Muscle of leg (tissue), 16 donors: ENCODE data around the gene SYAP1. TPM values are rescaled to one million over a fixed set of nuclear protein-coding genes. Genes with fewer than 3 reads are reported as not detected.

Experiments used
- DNase-seq: peaks from one replicate; pipeline ENCODE4 v3.0.0; 2013
- H3K27ac ChIP-seq: one replicate; pipeline ENCODE4 v1.5.1; 2013; ENCODE audit warnings: mild to moderate bottlenecking, low read length, control low read depth
- H3K27me3 ChIP-seq: one replicate; pipeline ENCODE4 v1.6.1; 2013; ENCODE audit warnings: low read length; ENCODE audit not compliant: control insufficient read depth, insufficient read depth
- H3K36me3 ChIP-seq: one replicate; pipeline ENCODE4 v1.6.1; 2013; ENCODE audit warnings: low read length; ENCODE audit not compliant: control insufficient read depth, insufficient read depth
- H3K4me1 ChIP-seq: one replicate; pipeline ENCODE4 v1.6.1; 2013; ENCODE audit warnings: low read length; ENCODE audit not compliant: control insufficient read depth, insufficient read depth
- H3K4me3 ChIP-seq: one replicate; pipeline ENCODE4 v1.5.1; 2013; ENCODE audit warnings: low read length, control low read depth
- H3K9me3 ChIP-seq: replicated peaks from 2 replicates; pipeline ENCODE4 v1.6.1; 2013; ENCODE audit warnings: low read depth, low read length; ENCODE audit not compliant: control insufficient read depth
- WGBS: methylation state at CpG from one replicate; pipeline ENCODE4 v1.1.5; 2013; ENCODE audit warnings: missing lambda C conversion rate; ENCODE audit not compliant: insufficient coverage; 5-methylcytosine and 5-hydroxymethylcytosine counted together
- long read RNA-seq, 11 donors: transcript quantifications; one replicate each; lab custom pipeline, GENCODE V29; 2026
- polyA plus RNA-seq, 8 donors: library from polyadenylated mRNA; unstranded; fragments of 120-200 nt; gene quantifications; one replicate each; pipeline versions ENCODE4 v1.2.1 to v1.2.3, GENCODE V29; 2013; ENCODE audit warnings: inconsistent platforms in 1 of 8, low replicate concordance in 1 of 8; ENCODE audit not compliant: insufficient read length in 8 of 8, insufficient read depth in 1 of 8
- total RNA-seq: library from RNA; stranded (reverse); fragments of 120-200 nt; gene quantifications from one replicate; pipeline ENCODE4 v1.2.4, GENCODE V29; 2013

SYAP1 gene, protein sequence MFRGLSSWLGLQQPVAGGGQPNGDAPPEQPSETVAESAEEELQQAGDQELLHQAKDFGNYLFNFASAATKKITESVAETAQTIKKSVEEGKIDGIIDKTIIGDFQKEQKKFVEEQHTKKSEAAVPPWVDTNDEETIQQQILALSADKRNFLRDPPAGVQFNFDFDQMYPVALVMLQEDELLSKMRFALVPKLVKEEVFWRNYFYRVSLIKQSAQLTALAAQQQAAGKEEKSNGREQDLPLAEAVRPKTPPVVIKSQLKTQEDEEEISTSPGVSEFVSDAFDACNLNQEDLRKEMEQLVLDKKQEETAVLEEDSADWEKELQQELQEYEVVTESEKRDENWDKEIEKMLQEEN
- 16.3 TPM for total RNA-seq
- polyA plus RNA-seq = 10 to 100 TPM; 11.6 to 17.2 (median 12.8) TPM
- long read RNA-seq, donor 1, full-length matches to known transcripts = 1 of 1 reads
- long read RNA-seq, donor 1, partial matches to known transcripts = 0 of 1 reads
- long read RNA-seq, donor 1, other reads (novel, unspliced or antisense) = 0 of 1 reads
- long read RNA-seq, donor 2 = 0 reads
- long read RNA-seq, donor 3, full-length matches to known transcripts = 7 of 7 reads
- long read RNA-seq, donor 3, partial matches to known transcripts = 0 of 7 reads
- long read RNA-seq, donor 3, other reads (novel, unspliced or antisense) = 0 of 7 reads
- long read RNA-seq, donor 4, full-length matches to known transcripts = 6 of 6 reads
- long read RNA-seq, donor 4, partial matches to known transcripts = 0 of 6 reads
- long read RNA-seq, donor 4, other reads (novel, unspliced or antisense) = 0 of 6 reads
- long read RNA-seq, donor 5, full-length matches to known transcripts = 23 of 23 reads
- long read RNA-seq, donor 5, partial matches to known transcripts = 0 of 23 reads
- long read RNA-seq, donor 5, other reads (novel, unspliced or antisense) = 0 of 23 reads
- long read RNA-seq, donor 6, full-length matches to known transcripts = 7 of 7 reads
- long read RNA-seq, donor 6, partial matches to known transcripts = 0 of 7 reads
- long read RNA-seq, donor 6, other reads (novel, unspliced or antisense) = 0 of 7 reads
- long read RNA-seq, donor 7, full-length matches to known transcripts = 7 of 7 reads
- long read RNA-seq, donor 7, partial matches to known transcripts = 0 of 7 reads
- long read RNA-seq, donor 7, other reads (novel, unspliced or antisense) = 0 of 7 reads
- long read RNA-seq, donor 8, full-length matches to known transcripts = 10 of 10 reads
- long read RNA-seq, donor 8, partial matches to known transcripts = 0 of 10 reads
- long read RNA-seq, donor 8, other reads (novel, unspliced or antisense) = 0 of 10 reads
- long read RNA-seq, donor 9, full-length matches to known transcripts = 6 of 6 reads
- long read RNA-seq, donor 9, partial matches to known transcripts = 0 of 6 reads
- long read RNA-seq, donor 9, other reads (novel, unspliced or antisense) = 0 of 6 reads
- long read RNA-seq, donor 10, full-length matches to known transcripts = 8 of 8 reads
- long read RNA-seq, donor 10, partial matches to known transcripts = 0 of 8 reads
- long read RNA-seq, donor 10, other reads (novel, unspliced or antisense) = 0 of 8 reads
- long read RNA-seq, donor 11, full-length matches to known transcripts = 10 of 10 reads
- long read RNA-seq, donor 11, partial matches to known transcripts = 0 of 10 reads
- long read RNA-seq, donor 11, other reads (novel, unspliced or antisense) = 0 of 10 reads

GRCh38 chrX:16719334-16720084 is at the start of gene SYAP1:
Gene SYAP1, plus strand, starts transcription at chrX:16719612. Its CDS starts 113 bp downstream, at chrX:16719725.
- under 1% methylated on average over 48 of the region's 54 CpGs for WGBS
- H3K4me1 ChIP-seq = peaks cover 10% of the 10 kb centered on the region

GRCh38 chrX:16671005-16671404 is 48.4 kb upstream of the SYAP1 start:
- peak; percentile 68 for DNase-seq
- Histone ChIP-seq H3K27me3 (peaks cover 29% of the 10 kb centered on the region), H3K4me3 (no peak overlapping the region), H3K9me3 (no peaks in the 10 kb centered on the region), H3K36me3 (peaks cover 4% of the 10 kb centered on the region), H3K27ac (no peak overlapping the region), H3K4me1 (no peaks in the 10 kb centered on the region)

More at GRCh38 chrX:16719334-16720084, at the start of gene SYAP1:
- DNase-seq = peak; percentile 99
- Histone ChIP-seq H3K9me3 (no peaks in the 10 kb centered on the region), H3K36me3 (no peaks in the 10 kb centered on the region), H3K27me3 (peaks cover 11% of the 10 kb centered on the region), H3K27ac (peak within 1 kb of the TSS; percentile 95), H3K4me3 (peak within 1 kb of the TSS; percentile 77)

- 78% methylated on average over 10 of the region's 11 CpGs for WGBS
- peaks cover 31% of the 10 kb centered on the region for H3K27me3 ChIP-seq
- H3K4me1 ChIP-seq = no peaks in the 10 kb centered on the region
- DNase-seq = no peak
- no peaks in the 10 kb centered on the region for H3K9me3 ChIP-seq
- peaks cover 14% of the 10 kb centered on the region for H3K36me3 ChIP-seq
- H3K4me3 ChIP-seq = no peak overlapping the region
- H3K27ac ChIP-seq = no peak overlapping the region
Measured at GRCh38 chrX:16678689-16679088, 40.7 kb upstream of the SYAP1 start.

- peaks cover 15% of the 10 kb centered on the region for H3K36me3 ChIP-seq
- H3K27me3 ChIP-seq = peaks cover 49% of the 10 kb centered on the region
- DNase-seq = no peak
- H3K9me3 ChIP-seq = no peaks in the 10 kb centered on the region
- no peaks in the 10 kb centered on the region for H3K4me1 ChIP-seq
- H3K4me3 ChIP-seq = no peak overlapping the region
- WGBS = 92% methylated on average over 4 of the region's 7 CpGs
- no peak overlapping the region for H3K27ac ChIP-seq
Measured at GRCh38 chrX:16683007-16683664, 36.3 kb upstream of the SYAP1 start.

- Histone ChIP-seq H3K36me3 (peaks cover 19% of the 10 kb centered on the region), H3K9me3 (no peaks in the 10 kb centered on the region), H3K4me1 (no peaks in the 10 kb centered on the region), H3K27ac (no peak overlapping the region), H3K4me3 (no peak overlapping the region), H3K27me3 (peaks cover 37% of the 10 kb centered on the region)
- WGBS = no CpG with 5 or more reads among the region's 3 CpGs
- DNase-seq = no peak
Measured at GRCh38 chrX:16687514-16687913, 31.9 kb upstream of the SYAP1 start.

GRCh38 chrX:16695079-16695676 is 24.2 kb upstream of the SYAP1 start:
- Histone ChIP-seq H3K27ac (no peak overlapping the region), H3K36me3 (peaks cover 12% of the 10 kb centered on the region), H3K9me3 (no peaks in the 10 kb centered on the region), H3K27me3 (peaks cover 42% of the 10 kb centered on the region), H3K4me1 (no peaks in the 10 kb centered on the region), H3K4me3 (no peak overlapping the region)
- DNase-seq = peak; percentile 58
- no CpG with 5 or more reads among the region's 10 CpGs for WGBS

GRCh38 chrX:16696956-16697355 is 22.5 kb upstream of the SYAP1 start:
- Histone ChIP-seq H3K4me1 (no peaks in the 10 kb centered on the region), H3K36me3 (peaks cover 11% of the 10 kb centered on the region), H3K9me3 (no peaks in the 10 kb centered on the region), H3K27ac (no peak overlapping the region), H3K27me3 (peaks cover 47% of the 10 kb centered on the region), H3K4me3 (no peak overlapping the region)
- DNase-seq = no peak
- 63% methylated on average over 3 of the region's 3 CpGs for WGBS

GRCh38 chrX:16699389-16699788 is 20.0 kb upstream of the SYAP1 start:
- Histone ChIP-seq H3K9me3 (no peaks in the 10 kb centered on the region), H3K27me3 (peaks cover 43% of the 10 kb centered on the region), H3K36me3 (peaks cover 6% of the 10 kb centered on the region), H3K4me3 (no peak overlapping the region), H3K27ac (no peak overlapping the region), H3K4me1 (no peaks in the 10 kb centered on the region)
- WGBS = 93% methylated on average over 4 of the region's 6 CpGs
- no peak for DNase-seq
